C4-2B (cell line): Measurements from ENCODE around the gene CHSY3.

Source experiments
- H3K27ac ChIP-seq: fragments of 450-650 bp; 2 replicates; pipeline ENCODE4 v1.5.1; 2017
- CTCF ChIP-seq: fragments of 450-650 bp; conservative IDR thresholded peaks from 2 replicates; pipeline ENCODE4 v1.5.1; 2017; ENCODE audit warnings: mild to moderate bottlenecking
- ZFX ChIP-seq: fragments of 450-650 bp; IDR thresholded peaks from 2 replicates; pipeline ENCODE4 v1.6.1; 2017

Gene CHSY3

GRCh38 chr5:129904102-129904666 is at the start of gene CHSY3:
Gene CHSY3 (plus strand): TSS chr5:129904465.
- H3K27ac ChIP-seq: peak within 1 kb of the TSS; percentile 33; the same call in 1 of the 2 replicates
- TF ChIP-seq ZFX (no peak), CTCF (no peak; the same call in 1 of the 2 replicates)

- no peak overlapping the region for H3K27ac ChIP-seq
- TF ChIP-seq ZFX (no peak), CTCF (no peak)
Measured at GRCh38 chr5:129856325-129856724, 47.9 kb upstream of the CHSY3 start.

- no peak overlapping the region for H3K27ac ChIP-seq
- TF ChIP-seq CTCF: no peak
Measured at GRCh38 chr5:129857116-129857515, 47.1 kb upstream of the CHSY3 start.

GRCh38 chr5:129858131-129858675 is 46.1 kb upstream of the CHSY3 start:
- TF ChIP-seq ZFX (no peak), CTCF (no peak)
- no peak overlapping the region for H3K27ac ChIP-seq

GRCh38 chr5:129884322-129884721 is 19.9 kb upstream of the CHSY3 start:
- TF ChIP-seq CTCF: no peak
- TF ChIP-seq ZFX: no peak
- H3K27ac ChIP-seq: no peak overlapping the region

GRCh38 chr5:129899454-129899853 is 4.8 kb upstream of the CHSY3 start:
- H3K27ac ChIP-seq: no peak overlapping the region
- TF ChIP-seq ZFX (no peak), CTCF (peak; percentile 26)

GRCh38 chr5:129902816-129903215 is 1.4 kb upstream of the CHSY3 start:
- H3K27ac ChIP-seq: no peak overlapping the region
- TF ChIP-seq CTCF: no peak
- TF ChIP-seq ZFX: no peak
